Pancreas (tissue), 10 donors: ENCODE data around the gene TOP3B. TPM values are rescaled to one million over a fixed set of nuclear protein-coding genes. Genes with fewer than 3 reads are reported as not detected.

ENCODE experiments used
- ATAC-seq, 4 donors: fragments of 200-7000 bp; cut with Tn5 transposase; one replicate each; pipeline versions ENCODE4 v1.8.0 to v1.9.1; 2020; ENCODE audit warnings: mild to moderate bottlenecking in 4 of 4, moderate library complexity in 4 of 4
- DNase-seq, 6 donors: peaks; one replicate each; pipeline ENCODE4 v3.0.0-alpha.2; 2020
- FAIRE-seq: peaks from 2 replicates; lab custom pipeline; 2012; peaks lifted over from hg19 to GRCh38; lab: Jason Lieb, UNC
- H3K27ac ChIP-seq, 4 donors: fragments of 200-600 bp; sonication (generic); 1 replicate in 3 of 4; 2 replicates in 1 of 4; pipeline versions ENCODE4 v1.5.0 to v1.8.0; 2020
- H3K27me3 ChIP-seq, 4 donors: fragments of 200-600 bp; one replicate each; pipeline ENCODE4 v1.8.0; 2021
- H3K36me3 ChIP-seq, 3 donors: fragments of 200-600 bp; sonication (generic) in 1 of 3; one replicate each; pipeline versions ENCODE4 v1.5.0 to v1.8.0; 2020 to 2021
- H3K4me1 ChIP-seq, 3 donors: fragments of 200-600 bp; one replicate each; pipeline ENCODE4 v1.8.0; 2021
- H3K4me3 ChIP-seq, 4 donors: fragments of 200-600 bp; sonication (generic) in 2 of 4; one replicate each; pipeline versions ENCODE4 v1.5.0 to v1.8.0; 2020 to 2021
- H3K9me3 ChIP-seq, 4 donors: fragments of 200-600 bp; one replicate each; pipeline ENCODE4 v1.8.0; 2021
- CTCF ChIP-seq, 4 donors: fragments of 200-600 bp; sonication (generic) in 3 of 4; IDR thresholded peaks; one replicate each; pipeline versions ENCODE4 v1.5.0 to v1.8.0; 2021; ENCODE audit warnings: antibody characterized with exemption in 4 of 4
- WGBS, 2 donors: extraction: QIAGEN DNeasy Blood & Tissue Kit; methylation state at CpG; one replicate each; pipeline ENCODE4 v1.1.7; 2013; 5-methylcytosine and 5-hydroxymethylcytosine counted together
- intact Hi-C, 3 donors: fragments of 100-400 bp; cut with DNase I; formaldehyde crosslinking; loops; one replicate each; pipeline versions ENCODE4 v1.11.1 to v1.14.2; 2022
- polyA plus RNA-seq, 2 donors: library from polyadenylated mRNA; stranded (reverse); fragments of 200-250 nt; gene quantifications; one replicate each; pipeline ENCODE4 v1.2.3, GENCODE V29; 2013
- total RNA-seq, 6 donors: library from RNA; stranded (reverse); fragmentation: NEBNext Ultra II Directional in 4 of 6; extraction: Animal tissue kit (Norgen Biotek cat#: 25700) in 4 of 6; gene quantifications; one replicate each; pipeline versions ENCODE4 v1.2.1 to v1.2.4, GENCODE V29; 2021 to 2023
- donor health status: healthy with polysubstance abuse.
- donor health status: DM: no; HTN: no; CAD: no; lungs with moderate emphysema.
- donor health status: DM: no; HTN: no; CAD: no.
- donor health status: control.
- donor health status: control.
- donor health status: Bipolar disorder and iron deficiency.
- donor health status: DM: yes; HTN: yes; CAD: no.
- donor health status: DM: no; HTN: no; CAD: no.
- donor health status: DM: no; HTN: no; CAD: no.
- donor health status: DM: yes; HTN: yes; CAD: no.

TOP3B gene
- total and polyA plus RNA-seq, 8 donors, result 6.7 to 20.5 (median 11.3) TPM

GRCh38 chr22:21958360-21959273, 24.0 kb downstream of the TOP3B start:
- no peak for FAIRE-seq
- no peak for DNase-seq
- Histone ChIP-seq H3K27me3 (no peaks in the 10 kb centered on the region), H3K36me3 (peaks cover 0 to 23% (median 3%) of the 10 kb centered on the region in 3 donors), H3K27ac (no peak overlapping the region), H3K4me3 (no peak overlapping the region), H3K4me1 (no peaks in the 10 kb centered on the region), H3K9me3 (no peaks in the 10 kb centered on the region)
- intact Hi-C loops, result no loop called here
- 89 to 91% methylated on average over 22 of the region's 22 CpGs for WGBS, 2 donors
- no peak for TF ChIP-seq CTCF (IDR thresholded peaks at IDR 0.05)
- ATAC-seq, result no peak

GRCh38 chr22:21952586-21953571, 29.7 kb downstream of the TOP3B start, which contains the start of gene PPM1F:
PPM1F (minus strand) TSS chr22:21952848; CDS start chr22:21946048, 6,800 bp downstream.
- intact Hi-C loops, result no loop called here

GRCh38 chr22:21951931-21952465, 30.6 kb downstream of the TOP3B start:
- FAIRE-seq (no peak), ATAC-seq (peak; percentile 66 to 78 (median 72)), DNase-seq (peak; percentile 31 to 88 (median 60))
- intact Hi-C loops, result no loop called here
- Histone ChIP-seq H3K27ac (peak overlapping the region in 1 of 4 donors; percentile 41), H3K4me3 (peak overlapping the region; percentile 27 to 70 (median 54)), H3K27me3 (no peaks in the 10 kb centered on the region), H3K36me3 (no peaks in the 10 kb centered on the region), H3K4me1 (peaks cover 0 to 4% (median 4%) of the 10 kb centered on the region in 3 donors), H3K9me3 (no peaks in the 10 kb centered on the region)
- TF ChIP-seq CTCF (IDR thresholded peaks at IDR 0.05), result no peak
- 5 to 8% methylated on average over 23 to 29 of the region's 29 CpGs for WGBS, 2 donors

More at GRCh38 chr22:21952586-21953571, 29.7 kb downstream of the TOP3B start, which contains the start of gene PPM1F:
- Histone ChIP-seq H3K27me3 (no peaks in the 10 kb centered on the region), H3K9me3 (no peaks in the 10 kb centered on the region), H3K4me1 (peaks cover 0 to 4% (median 4%) of the 10 kb centered on the region in 3 donors), H3K36me3 (no peaks in the 10 kb centered on the region), H3K4me3 (peak within 1 kb of the TSS; percentile 27 to 70 (median 54)), H3K27ac (peak within 1 kb of the TSS in 1 of 4 donors; percentile 41)
- TF ChIP-seq CTCF (IDR thresholded peaks at IDR 0.05), result peak; percentile 68 to 89 (median 88)
- peak; percentile 72 to 98 (median 92) for DNase-seq
- 9 to 12% methylated on average over 57 to 58 of the region's 58 CpGs for WGBS, 2 donors
- peak; percentile 92 to 94 (median 93) for ATAC-seq
- no peak for FAIRE-seq

GRCh38 chr22:21951062-21951461, 31.5 kb downstream of the TOP3B start:
- TF ChIP-seq CTCF (IDR thresholded peaks at IDR 0.05), result no peak
- 91% methylated on average over 7 of the region's 7 CpGs for WGBS, 2 donors
- no peak overlapping the region for H3K27ac ChIP-seq
- no peaks in the 10 kb centered on the region for H3K9me3 ChIP-seq
- intact Hi-C loops, result no loop called here
- no peak overlapping the region for H3K4me3 ChIP-seq
- ATAC-seq, result no peak
- DNase-seq, result no peak
- H3K27me3 ChIP-seq, result no peaks in the 10 kb centered on the region
- no peak for FAIRE-seq
- no peaks in the 10 kb centered on the region for H3K36me3 ChIP-seq
- H3K4me1 ChIP-seq, result peaks cover 0 to 4% (median 4%) of the 10 kb centered on the region in 3 donors
